ENCODE results near the gene CDH13.

Gene CDH13

DNA sequence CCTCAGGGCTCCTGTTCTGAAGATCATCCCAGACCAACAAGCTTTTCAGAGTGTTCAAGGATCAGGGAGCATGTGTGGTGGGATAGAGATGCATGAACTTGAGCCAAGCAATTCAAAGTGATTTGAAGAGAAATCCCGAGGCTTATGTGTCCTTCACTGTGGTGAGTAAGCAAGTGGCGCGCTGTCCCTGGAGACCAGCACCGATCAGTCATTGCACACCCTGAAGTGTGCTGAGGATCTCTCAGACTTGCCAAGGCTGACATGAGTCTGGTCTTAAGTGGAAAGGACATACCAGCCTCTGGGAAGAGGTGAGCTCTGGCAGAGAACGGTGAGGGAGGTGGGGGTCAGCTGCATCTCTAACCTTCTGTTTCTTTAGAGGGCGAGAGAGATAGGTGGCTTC is 43.8 kb upstream of the CDH13 start:
- TF ChIP-seq, protein P1, sequence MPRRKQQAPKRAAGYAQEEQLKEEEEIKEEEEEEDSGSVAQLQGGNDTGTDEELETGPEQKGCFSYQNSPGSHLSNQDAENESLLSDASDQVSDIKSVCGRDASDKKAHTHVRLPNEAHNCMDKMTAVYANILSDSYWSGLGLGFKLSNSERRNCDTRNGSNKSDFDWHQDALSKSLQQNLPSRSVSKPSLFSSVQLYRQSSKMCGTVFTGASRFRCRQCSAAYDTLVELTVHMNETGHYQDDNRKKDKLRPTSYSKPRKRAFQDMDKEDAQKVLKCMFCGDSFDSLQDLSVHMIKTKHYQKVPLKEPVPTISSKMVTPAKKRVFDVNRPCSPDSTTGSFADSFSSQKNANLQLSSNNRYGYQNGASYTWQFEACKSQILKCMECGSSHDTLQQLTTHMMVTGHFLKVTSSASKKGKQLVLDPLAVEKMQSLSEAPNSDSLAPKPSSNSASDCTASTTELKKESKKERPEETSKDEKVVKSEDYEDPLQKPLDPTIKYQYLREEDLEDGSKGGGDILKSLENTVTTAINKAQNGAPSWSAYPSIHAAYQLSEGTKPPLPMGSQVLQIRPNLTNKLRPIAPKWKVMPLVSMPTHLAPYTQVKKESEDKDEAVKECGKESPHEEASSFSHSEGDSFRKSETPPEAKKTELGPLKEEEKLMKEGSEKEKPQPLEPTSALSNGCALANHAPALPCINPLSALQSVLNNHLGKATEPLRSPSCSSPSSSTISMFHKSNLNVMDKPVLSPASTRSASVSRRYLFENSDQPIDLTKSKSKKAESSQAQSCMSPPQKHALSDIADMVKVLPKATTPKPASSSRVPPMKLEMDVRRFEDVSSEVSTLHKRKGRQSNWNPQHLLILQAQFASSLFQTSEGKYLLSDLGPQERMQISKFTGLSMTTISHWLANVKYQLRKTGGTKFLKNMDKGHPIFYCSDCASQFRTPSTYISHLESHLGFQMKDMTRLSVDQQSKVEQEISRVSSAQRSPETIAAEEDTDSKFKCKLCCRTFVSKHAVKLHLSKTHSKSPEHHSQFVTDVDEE (CRISPR knock-in tag; IDR thresholded peaks at IDR 0.05), result no peak
- no peak for TF ChIP-seq ISL1 (CRISPR knock-in tag; IDR thresholded peaks at IDR 0.05)
- no peak for TF ChIP-seq ZNF70 (CRISPR knock-in tag; IDR thresholded peaks at IDR 0.05)
- TF ChIP-seq, protein P2, sequence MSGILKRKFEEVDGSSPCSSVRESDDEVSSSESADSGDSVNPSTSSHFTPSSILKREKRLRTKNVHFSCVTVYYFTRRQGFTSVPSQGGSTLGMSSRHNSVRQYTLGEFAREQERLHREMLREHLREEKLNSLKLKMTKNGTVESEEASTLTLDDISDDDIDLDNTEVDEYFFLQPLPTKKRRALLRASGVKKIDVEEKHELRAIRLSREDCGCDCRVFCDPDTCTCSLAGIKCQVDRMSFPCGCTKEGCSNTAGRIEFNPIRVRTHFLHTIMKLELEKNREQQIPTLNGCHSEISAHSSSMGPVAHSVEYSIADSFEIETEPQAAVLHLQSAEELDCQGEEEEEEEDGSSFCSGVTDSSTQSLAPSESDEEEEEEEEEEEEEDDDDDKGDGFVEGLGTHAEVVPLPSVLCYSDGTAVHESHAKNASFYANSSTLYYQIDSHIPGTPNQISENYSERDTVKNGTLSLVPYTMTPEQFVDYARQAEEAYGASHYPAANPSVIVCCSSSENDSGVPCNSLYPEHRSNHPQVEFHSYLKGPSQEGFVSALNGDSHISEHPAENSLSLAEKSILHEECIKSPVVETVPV (CRISPR knock-in tag; IDR thresholded peaks at IDR 0.05), result no peak
- no peak for TF ChIP-seq OSR1 (CRISPR knock-in tag; IDR thresholded peaks at IDR 0.05)
- no peak for TF ChIP-seq CSDC2 (CRISPR knock-in tag; IDR thresholded peaks at IDR 0.05)
- no peak for TF ChIP-seq PPARA (CRISPR knock-in tag; IDR thresholded peaks at IDR 0.05; ENCODE audit: borderline replicate concordance)
- TF ChIP-seq, protein P3, sequence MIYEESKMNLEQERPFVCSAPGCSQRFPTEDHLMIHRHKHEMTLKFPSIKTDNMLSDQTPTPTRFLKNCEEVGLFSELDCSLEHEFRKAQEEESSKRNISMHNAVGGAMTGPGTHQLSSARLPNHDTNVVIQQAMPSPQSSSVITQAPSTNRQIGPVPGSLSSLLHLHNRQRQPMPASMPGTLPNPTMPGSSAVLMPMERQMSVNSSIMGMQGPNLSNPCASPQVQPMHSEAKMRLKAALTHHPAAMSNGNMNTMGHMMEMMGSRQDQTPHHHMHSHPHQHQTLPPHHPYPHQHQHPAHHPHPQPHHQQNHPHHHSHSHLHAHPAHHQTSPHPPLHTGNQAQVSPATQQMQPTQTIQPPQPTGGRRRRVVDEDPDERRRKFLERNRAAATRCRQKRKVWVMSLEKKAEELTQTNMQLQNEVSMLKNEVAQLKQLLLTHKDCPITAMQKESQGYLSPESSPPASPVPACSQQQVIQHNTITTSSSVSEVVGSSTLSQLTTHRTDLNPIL (CRISPR knock-in tag; IDR thresholded peaks at IDR 0.05; ENCODE audit: low read depth), result no peak
- no peak for TF ChIP-seq ARNTL (CRISPR knock-in tag; IDR thresholded peaks at IDR 0.05; ENCODE audit: borderline replicate concordance, low read depth)
- TF ChIP-seq ZFP3 (CRISPR knock-in tag; IDR thresholded peaks at IDR 0.05), result no peak
- no peak for TF ChIP-seq GLIS3 (CRISPR knock-in tag; IDR thresholded peaks at IDR 0.05)
- TF ChIP-seq, protein P4, sequence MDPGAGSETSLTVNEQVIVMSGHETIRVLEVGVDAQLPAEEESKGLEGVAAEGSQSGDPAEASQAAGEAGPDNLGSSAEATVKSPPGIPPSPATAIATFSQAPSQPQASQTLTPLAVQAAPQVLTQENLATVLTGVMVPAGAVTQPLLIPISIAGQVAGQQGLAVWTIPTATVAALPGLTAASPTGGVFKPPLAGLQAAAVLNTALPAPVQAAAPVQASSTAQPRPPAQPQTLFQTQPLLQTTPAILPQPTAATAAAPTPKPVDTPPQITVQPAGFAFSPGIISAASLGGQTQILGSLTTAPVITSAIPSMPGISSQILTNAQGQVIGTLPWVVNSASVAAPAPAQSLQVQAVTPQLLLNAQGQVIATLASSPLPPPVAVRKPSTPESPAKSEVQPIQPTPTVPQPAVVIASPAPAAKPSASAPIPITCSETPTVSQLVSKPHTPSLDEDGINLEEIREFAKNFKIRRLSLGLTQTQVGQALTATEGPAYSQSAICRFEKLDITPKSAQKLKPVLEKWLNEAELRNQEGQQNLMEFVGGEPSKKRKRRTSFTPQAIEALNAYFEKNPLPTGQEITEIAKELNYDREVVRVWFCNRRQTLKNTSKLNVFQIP (CRISPR knock-in tag; IDR thresholded peaks at IDR 0.05; ENCODE audit: borderline replicate concordance, low read depth), result no peak
- no peak for ATAC-seq

DNA sequence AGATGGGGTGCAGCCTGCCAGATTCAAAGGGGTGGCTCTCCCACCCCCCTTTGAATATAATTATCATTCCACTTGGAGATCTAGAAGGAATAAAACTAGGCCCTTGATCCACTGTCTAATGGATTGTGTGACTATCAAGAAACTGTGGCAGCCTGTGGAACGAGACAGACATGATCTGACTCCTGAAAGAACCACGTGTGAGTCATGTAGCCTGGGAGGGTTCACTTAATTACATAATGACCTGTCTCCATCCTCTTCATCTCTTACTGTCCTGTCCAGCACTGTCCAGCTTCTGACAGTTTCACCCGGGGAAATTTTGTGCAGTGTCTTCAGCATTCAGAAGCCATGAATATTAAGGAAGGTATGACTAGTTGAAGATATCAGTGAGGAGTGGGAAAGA is 43.3 kb upstream of the CDH13 start:
- TF ChIP-seq ESRRG (CRISPR knock-in tag; IDR thresholded peaks at IDR 0.05) (no peak), ISL1 (CRISPR knock-in tag; IDR thresholded peaks at IDR 0.05) (no peak), PPARA (CRISPR knock-in tag; IDR thresholded peaks at IDR 0.05; ENCODE audit: borderline replicate concordance) (no peak), OSR1 (CRISPR knock-in tag; IDR thresholded peaks at IDR 0.05) (no peak), TCF4 (CRISPR knock-in tag; IDR thresholded peaks at IDR 0.05; ENCODE audit: borderline replicate concordance) (no peak), ZFP30 (CRISPR knock-in tag; IDR thresholded peaks at IDR 0.05) (no peak), SNAI2 (CRISPR knock-in tag; IDR thresholded peaks at IDR 0.05) (no peak)
- TF ChIP-seq, protein P4 (CRISPR knock-in tag; IDR thresholded peaks at IDR 0.05; ENCODE audit: borderline replicate concordance, low read depth), result no peak
- TF ChIP-seq, protein P5, sequence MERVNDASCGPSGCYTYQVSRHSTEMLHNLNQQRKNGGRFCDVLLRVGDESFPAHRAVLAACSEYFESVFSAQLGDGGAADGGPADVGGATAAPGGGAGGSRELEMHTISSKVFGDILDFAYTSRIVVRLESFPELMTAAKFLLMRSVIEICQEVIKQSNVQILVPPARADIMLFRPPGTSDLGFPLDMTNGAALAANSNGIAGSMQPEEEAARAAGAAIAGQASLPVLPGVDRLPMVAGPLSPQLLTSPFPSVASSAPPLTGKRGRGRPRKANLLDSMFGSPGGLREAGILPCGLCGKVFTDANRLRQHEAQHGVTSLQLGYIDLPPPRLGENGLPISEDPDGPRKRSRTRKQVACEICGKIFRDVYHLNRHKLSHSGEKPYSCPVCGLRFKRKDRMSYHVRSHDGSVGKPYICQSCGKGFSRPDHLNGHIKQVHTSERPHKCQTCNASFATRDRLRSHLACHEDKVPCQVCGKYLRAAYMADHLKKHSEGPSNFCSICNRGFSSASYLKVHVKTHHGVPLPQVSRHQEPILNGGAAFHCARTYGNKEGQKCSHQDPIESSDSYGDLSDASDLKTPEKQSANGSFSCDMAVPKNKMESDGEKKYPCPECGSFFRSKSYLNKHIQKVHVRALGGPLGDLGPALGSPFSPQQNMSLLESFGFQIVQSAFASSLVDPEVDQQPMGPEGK (CRISPR knock-in tag; IDR thresholded peaks at IDR 0.05; ENCODE audit: borderline replicate concordance), result no peak
- no peak for ATAC-seq

DNA sequence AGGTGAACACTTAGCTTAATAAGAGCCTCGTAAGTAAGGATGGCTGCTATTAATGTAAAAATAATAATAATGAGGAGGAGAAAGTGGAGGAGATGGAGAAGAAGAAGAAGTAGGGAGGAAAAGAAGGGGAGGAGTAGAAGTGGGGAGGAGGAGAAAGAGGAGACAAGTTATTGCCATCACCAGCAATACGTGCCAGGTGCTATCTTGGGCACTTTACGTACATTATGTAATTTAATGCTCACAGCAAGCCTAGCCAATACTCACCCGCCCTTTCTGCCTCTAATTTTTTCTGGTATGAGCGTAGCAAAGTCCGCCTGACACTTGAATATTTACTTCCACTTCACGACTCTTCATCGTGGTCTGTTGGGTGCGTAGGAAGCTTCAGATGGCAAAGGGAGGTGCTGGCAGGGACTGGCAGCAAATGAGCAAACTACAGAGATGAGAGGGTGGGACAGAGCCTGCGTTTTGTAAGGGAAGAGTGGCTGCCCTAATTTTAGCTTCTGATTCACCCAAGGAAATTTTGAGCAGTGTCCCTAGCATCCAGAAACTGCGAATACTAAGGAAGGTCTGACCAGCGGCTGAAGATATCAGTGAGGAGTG is 42.1 kb upstream of the CDH13 start:
- no peak for ATAC-seq
- TF ChIP-seq PPARA (CRISPR knock-in tag; IDR thresholded peaks at IDR 0.05; ENCODE audit: borderline replicate concordance) (no peak), ZFP3 (CRISPR knock-in tag; IDR thresholded peaks at IDR 0.05) (no peak), ZNF565 (CRISPR knock-in tag; conservative IDR thresholded peaks at IDR 0.05; ENCODE audit: low read depth) (no peak), ISL1 (CRISPR knock-in tag; IDR thresholded peaks at IDR 0.05) (no peak), RARB (CRISPR knock-in tag; IDR thresholded peaks at IDR 0.05) (no peak), SNAI2 (CRISPR knock-in tag; IDR thresholded peaks at IDR 0.05) (no peak), ZNF70 (CRISPR knock-in tag; IDR thresholded peaks at IDR 0.05) (no peak), OSR1 (CRISPR knock-in tag; IDR thresholded peaks at IDR 0.05) (no peak), ZC3H10 (CRISPR knock-in tag; IDR thresholded peaks at IDR 0.05) (no peak), ARNTL (CRISPR knock-in tag; IDR thresholded peaks at IDR 0.05; ENCODE audit: borderline replicate concordance, low read depth) (no peak)
- TF ChIP-seq, protein P1 (CRISPR knock-in tag; IDR thresholded peaks at IDR 0.05), result no peak
- TF ChIP-seq, protein P5 (CRISPR knock-in tag; IDR thresholded peaks at IDR 0.05; ENCODE audit: borderline replicate concordance), result no peak

Data from SK-N-SH treated with all-trans-retinoic acid at 6 μM for 48 hours (cell line).